ENCODE measurements around the gene DDX5.

GRCh38 chr17:64460955-64461354 lies 45.1 kb downstream of the DDX5 start:
- TF ChIP-seq POLR2AphosphoS5 (IDR thresholded peaks at IDR 0.05), result no peak
- TF ChIP-seq POLR2A (IDR thresholded peaks at IDR 0.05), result no peak
- TF ChIP-seq CTCF (IDR thresholded peaks at IDR 0.05), result no peak
